ENCODE data around the gene CAMK1D. TPM values are rescaled to one million over a fixed set of nuclear protein-coding genes. Genes with fewer than 3 reads are reported as not detected.

Gene CAMK1D
- total and polyA plus RNA-seq, 2 of the 4 experiments (the other 2 are of a cell fraction): 5.0 to 5.3 TPM

GRCh38 chr10:12466704-12467305, 117.5 kb downstream of the CAMK1D start:
- peak; percentile 18 for DNase-seq
- H2BK5ac ChIP-seq (ENCODE audit: low read depth, low read length, poor library complexity, severe bottlenecking): no peak overlapping the region
- no peaks in the 10 kb centered on the region for H3K4me1 ChIP-seq (ENCODE audit: control insufficient read depth, insufficient read depth, low read length)
- H3K4ac ChIP-seq (ENCODE audit: low read depth, low read length): no peak overlapping the region
- no TSS peak for BruUV-seq (replicated peaks)
- ChIA-PET CTCF (no interaction called here), POLR2A (ENCODE audit: unreplicated experiment) (no interaction called here)
- no peak; the same call in 1 of the 2 replicates for ATAC-seq (ENCODE audit: low read depth)
- no peak overlapping the region for H2AK5ac ChIP-seq (ENCODE audit: low read depth, low read length)
- H2BK120ac ChIP-seq (ENCODE audit: low read depth, low read length): no peak overlapping the region
- H3K56ac ChIP-seq (ENCODE audit: extremely low read depth, insufficient read depth, low read length): no peak overlapping the region
- H3K9ac ChIP-seq (ENCODE audit: low read depth, low read length): no peak overlapping the region
- dilution Hi-C loops (cut with HindIII; ENCODE audit: low sequenced_read_pairs, unreplicated experiment): no loop called here
- no peaks in the 10 kb centered on the region for H3K36me3 ChIP-seq (ENCODE audit: control insufficient read depth, insufficient read depth, low read length)
- intact Hi-C loops (cut with micrococcal nuclease): no loop called here
- TF ChIP-seq BHLHE40 (IDR thresholded peaks at IDR 0.05; ENCODE audit: low read depth, low read length) (no peak), NFE2L2 (IDR thresholded peaks at IDR 0.05; ENCODE audit: low read depth, low read length) (no peak), USF2 (IDR thresholded peaks at IDR 0.05; ENCODE audit: low read depth, low read length) (no peak)
- H3K4me2 ChIP-seq (ENCODE audit: low read depth, low read length): no peak overlapping the region
- H3K9me1 ChIP-seq (ENCODE audit: insufficient read depth, low read length): no peaks in the 10 kb centered on the region
- no peak overlapping the region for H3K27ac ChIP-seq (ENCODE audit: insufficient read depth, low read length)
- H2AFZ ChIP-seq (replicated peaks; ENCODE audit: low read length, poor library complexity): no peak overlapping the region
- H3K18ac ChIP-seq (ENCODE audit: low read depth, low read length): no peak overlapping the region
- H3K4me3 ChIP-seq (ENCODE audit: insufficient read depth, low read depth, low read length): no peak overlapping the region
- no peaks in the 10 kb centered on the region for H3K79me1 ChIP-seq (ENCODE audit: low read depth in 1 of 2, low read length in 2 of 2)
- no peak overlapping the region for H4K8ac ChIP-seq (ENCODE audit: low read depth in 2 of 2, low read length in 2 of 2)
- H4K91ac ChIP-seq (ENCODE audit: insufficient read depth, low read depth, low read length): no peak overlapping the region
- H2BK15ac ChIP-seq (ENCODE audit: low read depth, low read length): no peak overlapping the region
- H3K9me3 ChIP-seq (ENCODE audit: control insufficient read depth, insufficient read depth, low read length): no peaks in the 10 kb centered on the region
- H2BK20ac ChIP-seq (ENCODE audit: low read depth, low read length): no peak overlapping the region
- 59% methylated on average over 7 of the region's 17 CpGs; no CpG with 5 or more reads in 1 of the 2 experiments for WGBS, 2 experiments (ENCODE audit: extremely low coverage in 2 of 2, insufficient read length in 1 of 2)
- no peak overlapping the region for H4K5ac ChIP-seq (ENCODE audit: low read depth, low read length)
- no peak overlapping the region for H2AK9ac ChIP-seq (replicated peaks; ENCODE audit: low read depth, low read length, poor library complexity)
- H3K14ac ChIP-seq (replicated peaks; ENCODE audit: low read depth, low read length): no peak overlapping the region
- no peak overlapping the region for H3K23ac ChIP-seq (ENCODE audit: low read depth, low read length)
- H4K20me1 ChIP-seq (ENCODE audit: insufficient read depth, low read length): 0 out of 2 replicates have a peak, but pooled peaks cover 3% of the 10 kb centered on the region
- in situ Hi-C loops (cut with MboI; ENCODE audit: low sequenced_read_pairs): no loop called here
- H3K27me3 ChIP-seq (ENCODE audit: control insufficient read depth, insufficient read depth, low read length): 0 out of 2 replicates have a peak, but pooled peaks cover 1% of the 10 kb centered on the region

Measured in IMR-90 (cell line).